Body of pancreas (tissue), 4 donors: ENCODE results near the gene SHH. TPM values are rescaled to one million over a fixed set of nuclear protein-coding genes. Genes with fewer than 3 reads are reported as not detected.

ENCODE experiments used
- ATAC-seq: fragments of 150-250 bp; one replicate; pipeline ENCODE4 v1.9.1; 2016
- DNase-seq, 4 donors: peaks; one replicate each; pipeline ENCODE4 v3.0.0-alpha.2; 2019
- H3K27ac ChIP-seq, 4 donors: fragments of 200-600 bp; sonication (generic); 1 replicate in 3 of 4; 2 replicates in 1 of 4; pipeline versions ENCODE4 v1.5.1 to v1.6.1; 2016 to 2019; ENCODE audit warnings: mild to moderate bottlenecking in 1 of 4, mixed read lengths in 1 of 4, moderate library complexity in 1 of 4
- H3K27me3 ChIP-seq, 2 donors: fragments of 200-600 bp; sonication (generic); one replicate each; pipeline ENCODE4 v1.6.0; 2016; ENCODE audit warnings: mild to moderate bottlenecking in 1 of 2
- H3K36me3 ChIP-seq, 2 donors: fragments of 200-600 bp; sonication (generic); replicated peaks in 1 of 2; 2 replicates each; pipeline ENCODE4 v1.5.1; 2016; ENCODE audit warnings: low read depth in 2 of 2; ENCODE audit not compliant: insufficient read depth in 1 of 2
- H3K4me1 ChIP-seq: fragments of 200-600 bp; sonication (generic); one replicate; pipeline ENCODE4 v1.6.0; 2016
- H3K4me3 ChIP-seq, 2 donors: fragments of 200-600 bp; sonication (generic); 1 replicate in 1 of 2; 2 replicates in 1 of 2; pipeline ENCODE4 v1.5.1; 2016 to 2019
- H3K9me3 ChIP-seq, 3 donors: fragments of 200-600 bp; sonication (generic); 1 replicate in 2 of 3; 2 replicates in 1 of 3; pipeline ENCODE4 v1.5.1; 2016
- POLR2A ChIP-seq, 3 donors: fragments of 450-650 bp; IDR thresholded peaks; one replicate each; pipeline ENCODE4 v1.6.1; 2016; ENCODE audit warnings: antibody characterized with exemption in 3 of 3, mild to moderate bottlenecking in 2 of 3
- WGBS, 2 donors: methylation state at CpG; one replicate each; pipeline ENCODE4 v1.1.5; 2017; 5-methylcytosine and 5-hydroxymethylcytosine counted together
- intact Hi-C: fragments of 100-400 bp; cut with DNase I; formaldehyde crosslinking; loops from one replicate; pipeline ENCODE4 v1.15.1; 2023
- total RNA-seq, 2 donors: library from RNA; depleted of rRNA; stranded (reverse); fragments of >200 nt; gene quantifications; one replicate each; pipeline ENCODE4 v1.1.0, GENCODE V29; 2016
- TF ChIP-seq, protein P1 (sequence below), 7 experiments: fragments of 450-650 bp in 4 of 7; fragments of 200-600 bp in 3 of 7; sonication (generic) in 3 of 7; IDR thresholded peaks; one replicate each; pipeline ENCODE4 v1.5.1; 2016 to 2019; ENCODE audit warnings: antibody characterized with exemption in 7 of 7

Gene SHH
- total RNA-seq, 2 donors from 2014 or later, result 0.33 to 0.78 TPM

DNA sequence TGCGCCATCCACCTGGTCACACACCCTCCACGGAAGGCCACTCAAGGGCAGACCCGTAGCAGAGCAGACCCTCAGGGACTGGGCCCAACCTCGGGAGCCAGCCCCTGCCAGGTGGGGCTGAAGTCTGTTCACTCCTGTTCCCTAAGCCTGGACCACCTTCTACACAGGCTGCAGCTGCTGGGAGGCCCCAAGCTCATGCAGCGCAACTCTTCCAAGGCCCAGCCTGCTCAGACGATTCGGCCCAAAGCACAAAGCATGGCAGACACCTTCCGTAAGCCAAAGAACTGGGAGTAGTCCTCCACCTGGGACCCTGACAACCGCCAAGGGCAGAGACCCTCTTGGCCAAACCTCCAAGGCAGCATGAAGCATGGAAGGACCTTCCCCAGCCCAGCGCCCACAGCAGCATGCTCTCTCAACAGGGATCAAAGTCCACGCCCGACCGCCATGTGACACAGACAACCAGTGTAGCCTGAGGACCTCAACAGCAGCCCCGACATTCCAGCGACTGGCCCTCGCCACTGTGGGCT is 11.5 kb downstream of the SHH start:
- H3K9me3 ChIP-seq, result no peaks in the 10 kb centered on the region
- ATAC-seq, result no peak
- no peak overlapping the region for H3K4me3 ChIP-seq
- H3K36me3 ChIP-seq, result no peaks in the 10 kb centered on the region
- intact Hi-C loops, result no loop called here
- peaks cover 38% of the 10 kb centered on the region for H3K4me1 ChIP-seq
- WGBS, 2 donors, result 74 to 81% methylated on average over 10 to 16 of the region's 16 CpGs
- DNase-seq, result no peak
- peaks cover 0 to 13% of the 10 kb centered on the region in 2 donors for H3K27me3 ChIP-seq
- no peak overlapping the region for H3K27ac ChIP-seq
- TF ChIP-seq, protein P1, sequence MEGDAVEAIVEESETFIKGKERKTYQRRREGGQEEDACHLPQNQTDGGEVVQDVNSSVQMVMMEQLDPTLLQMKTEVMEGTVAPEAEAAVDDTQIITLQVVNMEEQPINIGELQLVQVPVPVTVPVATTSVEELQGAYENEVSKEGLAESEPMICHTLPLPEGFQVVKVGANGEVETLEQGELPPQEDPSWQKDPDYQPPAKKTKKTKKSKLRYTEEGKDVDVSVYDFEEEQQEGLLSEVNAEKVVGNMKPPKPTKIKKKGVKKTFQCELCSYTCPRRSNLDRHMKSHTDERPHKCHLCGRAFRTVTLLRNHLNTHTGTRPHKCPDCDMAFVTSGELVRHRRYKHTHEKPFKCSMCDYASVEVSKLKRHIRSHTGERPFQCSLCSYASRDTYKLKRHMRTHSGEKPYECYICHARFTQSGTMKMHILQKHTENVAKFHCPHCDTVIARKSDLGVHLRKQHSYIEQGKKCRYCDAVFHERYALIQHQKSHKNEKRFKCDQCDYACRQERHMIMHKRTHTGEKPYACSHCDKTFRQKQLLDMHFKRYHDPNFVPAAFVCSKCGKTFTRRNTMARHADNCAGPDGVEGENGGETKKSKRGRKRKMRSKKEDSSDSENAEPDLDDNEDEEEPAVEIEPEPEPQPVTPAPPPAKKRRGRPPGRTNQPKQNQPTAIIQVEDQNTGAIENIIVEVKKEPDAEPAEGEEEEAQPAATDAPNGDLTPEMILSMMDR (IDR thresholded peaks at IDR 0.05), result no peak
- no peak for TF ChIP-seq POLR2A (IDR thresholded peaks at IDR 0.05)

DNA sequence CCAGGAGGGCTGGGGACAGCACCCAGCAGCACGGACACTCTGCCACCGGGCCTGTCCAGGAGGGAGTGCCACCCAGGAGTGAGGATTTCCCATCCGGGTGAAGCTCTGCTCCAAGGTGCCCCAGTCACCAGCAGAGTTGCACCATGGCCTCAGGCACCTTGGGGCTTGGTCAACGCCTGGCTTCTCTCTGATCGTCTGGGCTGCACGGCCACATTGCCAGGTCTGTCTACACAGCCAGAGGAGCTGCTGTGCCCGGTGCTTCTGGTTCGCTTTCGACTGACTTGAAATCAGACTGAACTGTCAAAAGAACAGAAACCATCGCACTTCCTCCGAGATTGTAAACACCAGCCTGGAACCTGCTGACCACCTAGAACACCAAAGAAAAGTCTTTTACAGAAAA is 12.0 kb downstream of the SHH start:
- Histone ChIP-seq H3K9me3 (no peaks in the 10 kb centered on the region), H3K4me1 (peaks cover 33% of the 10 kb centered on the region), H3K27ac (no peak overlapping the region), H3K36me3 (no peaks in the 10 kb centered on the region), H3K27me3 (peaks cover 0 to 14% of the 10 kb centered on the region in 2 donors), H3K4me3 (no peak overlapping the region)
- WGBS, 2 donors, result 82 to 89% methylated on average over 7 to 11 of the region's 11 CpGs
- TF ChIP-seq, protein P1 (IDR thresholded peaks at IDR 0.05), result no peak
- no peak for TF ChIP-seq POLR2A (IDR thresholded peaks at IDR 0.05)
- intact Hi-C loops, result no loop called here
- no peak for DNase-seq
- ATAC-seq, result no peak

DNA sequence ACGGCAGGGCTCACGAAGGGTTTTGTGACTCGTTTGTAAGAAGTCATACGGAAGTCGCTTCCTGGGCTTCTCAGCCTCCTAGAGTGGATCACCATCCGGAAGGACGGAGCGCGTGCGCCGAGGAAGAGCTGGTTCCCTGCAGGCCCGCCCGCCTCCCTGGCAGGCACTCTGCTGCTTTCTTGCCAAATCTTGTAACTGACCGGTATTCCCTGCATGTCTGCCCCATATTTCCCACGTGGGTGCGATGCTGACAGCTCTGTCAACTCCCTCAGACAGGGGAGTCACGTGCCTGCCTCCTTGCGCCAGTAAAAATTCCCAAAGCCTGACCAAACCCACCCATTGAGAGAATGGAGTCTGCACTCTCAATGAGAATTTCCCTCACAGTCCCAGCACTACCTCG is 12.7 kb downstream of the SHH start:
- peaks cover 0 to 9% of the 10 kb centered on the region in 2 donors for H3K27me3 ChIP-seq
- TF ChIP-seq POLR2A (IDR thresholded peaks at IDR 0.05), result no peak
- TF ChIP-seq, protein P1 (IDR thresholded peaks at IDR 0.05), result no peak
- no peaks in the 10 kb centered on the region for H3K9me3 ChIP-seq
- no peaks in the 10 kb centered on the region for H3K36me3 ChIP-seq
- 53 to 69% methylated on average over 19 of the region's 19 CpGs for whole genome bisulfite sequencing, 2 donors
- H3K27ac ChIP-seq, result no peak overlapping the region
- DNase-seq (no peak), ATAC-seq (no peak)
- intact Hi-C loops, result loop anchor here (5.0 kb wide), 1 partner anchor 673 kb away; no protein-coding TSS in a partner anchor
- H3K4me3 ChIP-seq, result no peak overlapping the region
- H3K4me1 ChIP-seq, result peaks cover 26% of the 10 kb centered on the region

DNA sequence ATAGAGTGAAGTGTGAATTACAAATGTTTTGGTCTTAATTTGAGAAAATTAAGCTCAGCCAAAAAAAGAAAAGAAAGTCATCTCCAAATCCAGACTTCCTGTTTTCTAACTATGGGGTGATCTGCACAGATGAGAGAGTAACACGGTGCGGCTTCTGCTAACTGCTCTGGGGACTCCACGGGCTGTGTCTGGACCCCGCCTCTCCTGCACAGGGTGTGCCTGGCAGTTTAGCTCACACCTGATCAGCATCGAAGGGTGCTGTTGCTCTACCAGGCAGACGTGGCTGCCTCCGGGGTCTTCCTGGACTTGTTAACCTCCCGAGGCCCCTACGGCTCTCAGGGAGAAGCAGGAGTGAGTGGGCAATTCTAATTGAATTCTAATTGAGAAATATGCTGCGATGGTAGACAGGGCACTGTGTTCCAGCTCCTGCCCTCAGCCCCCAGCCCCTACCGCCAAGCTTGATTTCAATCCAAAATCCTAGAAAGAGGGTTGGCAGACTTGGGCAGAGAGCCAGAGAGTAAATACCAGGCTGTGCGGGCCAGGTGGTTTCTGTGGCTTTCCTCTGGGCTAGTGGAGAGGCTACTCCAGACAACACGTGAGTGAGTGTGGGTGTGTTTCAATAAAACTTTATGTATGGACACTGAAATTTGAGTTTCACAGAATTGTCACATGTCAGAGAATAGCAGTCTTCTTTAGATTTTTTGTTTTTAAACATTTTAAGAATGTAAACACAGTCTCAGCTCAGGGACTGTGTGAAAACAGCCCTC is 13.4 kb downstream of the SHH start:
- H3K27me3 ChIP-seq, result peaks cover 0 to 9% of the 10 kb centered on the region in 2 donors
- no peaks in the 10 kb centered on the region for H3K9me3 ChIP-seq
- WGBS, 2 donors, result 54 to 70% methylated on average over 6 to 13 of the region's 13 CpGs
- ATAC-seq (no peak), DNase-seq (no peak)
- TF ChIP-seq, protein P1 (IDR thresholded peaks at IDR 0.05), result no peak
- no peak for TF ChIP-seq POLR2A (IDR thresholded peaks at IDR 0.05)
- intact Hi-C loops, result loop anchor here (5.0 kb wide), 1 partner anchor 673 kb away; no protein-coding TSS in a partner anchor
- H3K36me3 ChIP-seq, result no peaks in the 10 kb centered on the region
- no peak overlapping the region for H3K4me3 ChIP-seq
- H3K4me1 ChIP-seq, result peaks cover 19% of the 10 kb centered on the region
- H3K27ac ChIP-seq, result no peak overlapping the region
